ENCODE data around the gene TRPC4AP.

Gene TRPC4AP

GRCh38 chr20:35004051-35004725 lies 88.4 kb downstream of the TRPC4AP start:
- DNase-seq (ENCODE audit: low read depth), result no peak
- TF ChIP-seq CTCF (IDR thresholded peaks at IDR 0.05; ENCODE audit: control insufficient read depth, insufficient read depth, low read depth, low read length, missing control alignments), result no peak
- H3K4me3 ChIP-seq (ENCODE audit: control insufficient read depth, low read depth, low read length), result no peak overlapping the region

DNA sequence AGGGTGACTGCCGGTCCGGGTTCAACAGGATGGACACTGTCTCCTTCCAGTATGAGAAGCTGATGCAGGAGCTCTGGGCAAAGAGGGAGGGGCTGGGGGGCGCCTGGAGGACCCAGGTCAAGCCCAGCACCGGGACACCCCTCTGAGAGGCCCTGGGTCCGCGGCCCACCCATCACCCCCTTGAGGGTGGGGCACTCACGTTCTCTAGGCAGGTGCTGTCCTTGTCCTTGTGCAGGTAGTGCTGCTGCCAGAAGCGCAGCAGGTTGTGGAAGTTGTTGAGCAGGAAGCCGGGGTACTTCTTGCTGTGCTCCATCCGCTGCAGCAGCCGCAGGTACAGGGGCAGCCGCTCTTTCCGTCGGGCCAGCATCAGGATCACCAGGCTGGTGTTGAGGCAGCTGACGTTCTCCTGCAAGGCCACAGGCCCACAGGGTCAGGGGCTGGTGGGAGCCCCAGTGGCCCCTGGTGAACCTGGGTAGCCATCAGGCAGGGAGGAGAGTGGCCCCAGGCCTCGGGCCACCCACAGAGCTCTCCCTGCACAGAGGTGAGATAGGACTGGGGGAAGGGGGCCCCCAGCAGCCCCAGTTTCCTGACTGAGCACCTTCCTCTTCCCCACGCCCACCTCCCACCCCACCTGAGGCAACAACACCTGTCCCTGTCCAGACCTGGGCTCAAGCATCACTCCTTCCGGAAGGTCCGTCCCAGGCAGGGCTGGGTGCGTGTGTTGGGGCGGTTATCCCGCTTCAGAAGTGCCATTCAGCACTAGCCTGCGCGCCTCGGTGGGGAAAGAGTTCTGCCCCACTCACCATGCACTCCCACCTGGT lies 89.2 kb downstream of the TRPC4AP start:
- DNase-seq (ENCODE audit: low read depth), result no peak
- no peak overlapping the region for H3K4me3 ChIP-seq (ENCODE audit: control insufficient read depth, low read depth, low read length)
- no peak for TF ChIP-seq CTCF (IDR thresholded peaks at IDR 0.05; ENCODE audit: control insufficient read depth, insufficient read depth, low read depth, low read length, missing control alignments)

DNA sequence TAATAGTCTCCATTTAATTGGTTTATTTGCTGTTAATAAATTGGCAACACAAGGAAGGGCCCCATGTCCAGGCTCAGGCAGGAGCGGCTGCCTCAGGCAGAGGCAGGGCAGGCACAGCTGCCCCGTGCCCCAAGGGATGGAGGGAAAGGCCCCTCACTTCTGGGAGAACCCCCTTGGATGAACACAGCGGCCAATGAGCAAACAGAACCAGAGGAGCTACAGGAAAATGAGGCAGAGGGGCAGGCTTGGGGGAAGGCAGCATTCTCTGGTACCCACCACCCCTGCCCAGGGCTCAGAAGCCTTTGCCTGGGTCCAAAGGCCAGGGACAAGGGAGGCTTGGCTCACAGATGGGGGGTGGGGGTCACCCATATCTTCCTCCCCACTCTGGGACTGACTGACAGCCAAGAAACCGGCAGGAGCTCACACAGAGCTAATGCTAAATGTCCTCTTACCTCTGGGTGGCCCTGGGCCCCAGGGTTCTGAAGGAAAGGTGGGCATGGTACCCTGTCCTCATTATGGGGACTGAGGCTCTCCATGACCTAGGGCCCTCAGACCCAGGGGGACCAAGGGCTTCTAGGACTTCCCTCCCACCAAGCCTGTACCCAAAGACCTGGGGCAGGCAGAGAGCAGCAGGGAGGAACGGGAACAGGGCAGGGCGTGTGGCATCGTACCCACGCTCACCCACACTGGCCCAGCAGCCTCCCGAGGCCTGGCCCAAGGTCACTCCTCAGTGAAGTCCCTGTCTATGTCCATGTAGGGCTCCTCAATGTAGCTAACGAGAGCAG lies 90.0 kb downstream of the TRPC4AP start:
- TF ChIP-seq CTCF (IDR thresholded peaks at IDR 0.05; ENCODE audit: control insufficient read depth, insufficient read depth, low read depth, low read length, missing control alignments), result no peak
- DNase-seq (ENCODE audit: low read depth), result no peak
- no peak overlapping the region for H3K4me3 ChIP-seq (ENCODE audit: control insufficient read depth, low read depth, low read length)

DNA sequence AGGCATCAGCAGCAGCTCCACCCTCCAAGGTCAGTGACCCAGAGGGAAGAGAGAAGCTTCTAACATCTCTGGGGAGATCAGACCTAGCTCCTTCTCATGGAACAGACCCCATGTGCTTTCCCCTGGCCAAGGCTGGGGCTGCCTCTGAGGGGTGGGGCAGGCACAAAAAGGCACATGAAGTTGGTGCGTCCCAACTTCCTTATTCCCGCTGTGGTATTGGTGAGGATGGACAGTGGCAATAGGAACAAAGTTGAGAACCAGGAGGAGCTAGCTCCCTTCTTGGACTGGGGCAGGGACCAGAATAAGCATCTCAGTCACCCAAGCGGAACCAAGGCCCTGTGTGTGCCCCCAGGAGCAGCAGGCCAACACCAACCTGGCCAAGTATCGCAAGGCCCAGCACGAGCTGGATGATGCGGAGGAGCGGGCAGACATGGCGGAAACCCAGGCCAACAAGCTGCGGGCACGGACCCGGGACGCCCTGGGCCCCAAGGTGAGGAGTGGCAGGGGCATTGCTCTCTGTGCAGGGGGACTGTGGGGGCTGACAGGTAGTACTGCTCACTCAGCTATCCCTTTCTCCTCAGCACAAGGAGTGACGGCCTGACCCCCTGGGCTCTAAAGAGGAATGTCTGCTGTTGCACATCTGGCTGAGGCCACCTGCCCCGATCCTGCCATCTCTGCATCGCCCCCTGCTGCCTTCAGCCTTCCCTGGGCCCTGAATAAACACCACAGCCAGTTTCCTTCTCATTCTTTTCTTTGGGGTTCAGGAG lies 90.8 kb downstream of the TRPC4AP start:
- H3K4me3 ChIP-seq (ENCODE audit: control insufficient read depth, low read depth, low read length), result no peak overlapping the region
- DNase-seq (ENCODE audit: low read depth), result no peak
- TF ChIP-seq CTCF (IDR thresholded peaks at IDR 0.05; ENCODE audit: control insufficient read depth, insufficient read depth, low read depth, low read length, missing control alignments), result peak; percentile 38

- H3K4me3 ChIP-seq (ENCODE audit: control insufficient read depth, low read depth, low read length), result no peak overlapping the region
- no peak for DNase-seq (ENCODE audit: low read depth)
- no peak for TF ChIP-seq CTCF (IDR thresholded peaks at IDR 0.05; ENCODE audit: control insufficient read depth, insufficient read depth, low read depth, low read length, missing control alignments)
Measured at GRCh38 chr20:35000922-35001595, 91.5 kb downstream of the TRPC4AP start.
